SU-DHL-6 (cell line): ENCODE data around the gene VPS13A.

ENCODE experiments used
- H2AFZ ChIP-seq: fragments of 200-600 bp; sonication (generic); 2 replicates; pipeline ENCODE4 v1.6.1; 2014; ENCODE audit warnings: low read depth, mild to moderate bottlenecking, moderate library complexity, mixed read lengths, antibody characterized with exemption, low read length; ENCODE audit not compliant: severe bottlenecking
- H3F3A ChIP-seq: fragments of 200-600 bp; shearing (Covaris generic); 2 replicates; pipeline ENCODE4 v1.6.0; 2016; ENCODE audit warnings: antibody characterized with exemption, mild to moderate bottlenecking; ENCODE audit not compliant: insufficient read depth
- H3K27ac ChIP-seq: fragments of 200-600 bp; sonication (generic); 2 replicates; pipeline ENCODE4 v1.5.1; 2016; ENCODE audit warnings: low read depth, mild to moderate bottlenecking, low read length, moderate library complexity, mixed read lengths
- H3K27me3 ChIP-seq: fragments of 200-600 bp; sonication (generic), shearing (Covaris generic); 2 replicates; pipeline ENCODE4 v1.6.0; 2014; ENCODE audit warnings: mild to moderate bottlenecking, low read length
- H3K36me3 ChIP-seq: fragments of 200-600 bp; sonication (generic); 2 replicates; pipeline ENCODE4 v1.6.1; 2014; ENCODE audit warnings: mild to moderate bottlenecking, low read length, mixed read lengths
- H3K4me2 ChIP-seq: fragments of 300-600, 200-600 bp; shearing (Covaris generic), sonication (generic); 2 replicates; pipeline ENCODE4 v1.6.0; 2014; ENCODE audit warnings: low read length, low read depth, mild to moderate bottlenecking; ENCODE audit not compliant: poor library complexity, severe bottlenecking
- H3K4me3 ChIP-seq: fragments of 200-600 bp; sonication (generic); 2 replicates; pipeline ENCODE4 v1.5.1; 2014; ENCODE audit warnings: antibody characterized with exemption, low read length, mild to moderate bottlenecking, mixed read lengths; ENCODE audit not compliant: insufficient read depth, poor library complexity, severe bottlenecking
- H3K79me2 ChIP-seq: fragments of 200-600 bp; sonication (generic); 2 replicates; pipeline ENCODE4 v1.6.1; 2014; ENCODE audit warnings: mild to moderate bottlenecking, low read length, moderate library complexity; ENCODE audit not compliant: insufficient read depth
- H3K9ac ChIP-seq: fragments of 200-600 bp; sonication (generic); 2 replicates; pipeline ENCODE4 v1.7.0; 2014; ENCODE audit warnings: mild to moderate bottlenecking, low read length
- H3K9me2 ChIP-seq: fragments of 200-600 bp; sonication (generic); replicated peaks from 2 replicates; pipeline ENCODE4 v1.6.1; 2014; ENCODE audit warnings: low read length; ENCODE audit not compliant: insufficient read depth
- H3K9me3 ChIP-seq: fragments of 200-600 bp; sonication (generic); 2 replicates; pipeline ENCODE4 v1.6.1; 2014; ENCODE audit warnings: low read length, mixed read lengths; ENCODE audit not compliant: insufficient read depth
- H4K20me1 ChIP-seq: fragments of 200-600 bp; sonication (generic); 2 replicates; pipeline ENCODE4 v1.6.1; 2014; ENCODE audit warnings: low read depth, mild to moderate bottlenecking, antibody characterized with exemption, low read length, moderate library complexity, mixed read lengths
- EZH2phosphoT487 ChIP-seq: fragments of 200-600 bp; sonication (generic), shearing (Covaris generic); conservative IDR thresholded peaks from 2 replicates; pipeline ENCODE4 v1.6.1; 2018; ENCODE audit warnings: mild to moderate bottlenecking, antibody characterized with exemption, low read length, moderate library complexity, mixed read lengths
- TF ChIP-seq, protein P1 (sequence below): fragments of 200-600 bp; sonication (generic); IDR thresholded peaks from one replicate; pipeline ENCODE4 v1.5.1; 2017; ENCODE audit warnings: antibody characterized with exemption, mild to moderate bottlenecking, low read length, moderate library complexity; ENCODE audit not compliant: insufficient read depth, poor library complexity, severe bottlenecking

Gene VPS13A

DNA sequence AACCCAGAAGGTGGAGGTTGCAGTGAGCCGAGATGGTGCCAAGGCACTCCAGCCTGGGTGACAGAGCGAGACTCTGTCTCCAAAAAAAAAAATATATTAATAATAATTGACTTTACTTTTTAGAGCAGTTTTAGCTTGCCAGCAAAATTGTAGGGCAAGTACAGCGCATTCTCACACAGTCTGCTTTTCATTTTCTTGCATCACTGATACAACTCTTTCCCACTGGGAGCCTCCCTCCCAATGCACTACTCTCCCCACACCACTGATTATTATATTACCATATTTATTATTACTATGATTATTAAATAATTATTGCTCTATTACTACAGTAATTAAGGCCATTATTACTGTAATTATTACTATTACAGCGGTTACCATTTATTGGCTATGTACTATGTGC is 257.9 kb downstream of the VPS13A start:
- H3K4me2 ChIP-seq: no peak overlapping the region
- H3F3A ChIP-seq: no peaks in the 10 kb centered on the region
- H4K20me1 ChIP-seq: no peaks in the 10 kb centered on the region
- no peaks in the 10 kb centered on the region for H3K27me3 ChIP-seq
- no peaks in the 10 kb centered on the region for H3K36me3 ChIP-seq
- H3K9ac ChIP-seq: no peak overlapping the region
- H3K27ac ChIP-seq: no peak overlapping the region
- H3K9me2 ChIP-seq: no peaks in the 10 kb centered on the region
- no peaks in the 10 kb centered on the region for H3K9me3 ChIP-seq
- no peak overlapping the region for H3K4me3 ChIP-seq
- no peak overlapping the region for H2AFZ ChIP-seq
- H3K79me2 ChIP-seq: no peaks in the 10 kb centered on the region
- TF ChIP-seq, protein P1, sequence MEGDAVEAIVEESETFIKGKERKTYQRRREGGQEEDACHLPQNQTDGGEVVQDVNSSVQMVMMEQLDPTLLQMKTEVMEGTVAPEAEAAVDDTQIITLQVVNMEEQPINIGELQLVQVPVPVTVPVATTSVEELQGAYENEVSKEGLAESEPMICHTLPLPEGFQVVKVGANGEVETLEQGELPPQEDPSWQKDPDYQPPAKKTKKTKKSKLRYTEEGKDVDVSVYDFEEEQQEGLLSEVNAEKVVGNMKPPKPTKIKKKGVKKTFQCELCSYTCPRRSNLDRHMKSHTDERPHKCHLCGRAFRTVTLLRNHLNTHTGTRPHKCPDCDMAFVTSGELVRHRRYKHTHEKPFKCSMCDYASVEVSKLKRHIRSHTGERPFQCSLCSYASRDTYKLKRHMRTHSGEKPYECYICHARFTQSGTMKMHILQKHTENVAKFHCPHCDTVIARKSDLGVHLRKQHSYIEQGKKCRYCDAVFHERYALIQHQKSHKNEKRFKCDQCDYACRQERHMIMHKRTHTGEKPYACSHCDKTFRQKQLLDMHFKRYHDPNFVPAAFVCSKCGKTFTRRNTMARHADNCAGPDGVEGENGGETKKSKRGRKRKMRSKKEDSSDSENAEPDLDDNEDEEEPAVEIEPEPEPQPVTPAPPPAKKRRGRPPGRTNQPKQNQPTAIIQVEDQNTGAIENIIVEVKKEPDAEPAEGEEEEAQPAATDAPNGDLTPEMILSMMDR: no peak
- TF ChIP-seq EZH2phosphoT487: no peak

DNA sequence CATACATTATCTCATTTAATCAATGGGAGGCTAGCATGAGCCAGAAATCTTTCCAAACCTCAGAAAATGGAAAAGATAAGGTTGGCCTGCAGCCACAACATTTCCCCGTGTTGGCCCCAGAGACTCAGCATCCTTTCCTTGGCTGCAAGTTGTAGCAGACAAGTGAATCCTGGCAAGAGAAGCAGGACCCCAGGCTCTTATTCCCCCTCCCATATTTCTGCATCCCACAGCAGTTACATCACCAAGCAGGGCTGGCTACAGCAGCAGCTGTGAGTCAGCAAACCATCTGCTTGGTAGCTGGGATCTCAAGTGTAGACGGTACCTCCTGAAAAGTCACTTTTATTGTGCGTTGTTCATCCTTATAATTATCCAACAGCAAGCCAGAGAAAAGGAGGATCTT is 258.4 kb downstream of the VPS13A start:
- H4K20me1 ChIP-seq: no peaks in the 10 kb centered on the region
- H3K36me3 ChIP-seq: no peaks in the 10 kb centered on the region
- H3K79me2 ChIP-seq: no peaks in the 10 kb centered on the region
- TF ChIP-seq, protein P1: no peak
- TF ChIP-seq EZH2phosphoT487: no peak
- H3F3A ChIP-seq: no peaks in the 10 kb centered on the region
- H3K9me2 ChIP-seq: no peaks in the 10 kb centered on the region
- H3K27me3 ChIP-seq: no peaks in the 10 kb centered on the region
- no peaks in the 10 kb centered on the region for H3K9me3 ChIP-seq
- H3K4me2 ChIP-seq: no peak overlapping the region
- H3K4me3 ChIP-seq: no peak overlapping the region
- H3K27ac ChIP-seq: no peak overlapping the region
- no peak overlapping the region for H3K9ac ChIP-seq
- H2AFZ ChIP-seq: no peak overlapping the region

DNA sequence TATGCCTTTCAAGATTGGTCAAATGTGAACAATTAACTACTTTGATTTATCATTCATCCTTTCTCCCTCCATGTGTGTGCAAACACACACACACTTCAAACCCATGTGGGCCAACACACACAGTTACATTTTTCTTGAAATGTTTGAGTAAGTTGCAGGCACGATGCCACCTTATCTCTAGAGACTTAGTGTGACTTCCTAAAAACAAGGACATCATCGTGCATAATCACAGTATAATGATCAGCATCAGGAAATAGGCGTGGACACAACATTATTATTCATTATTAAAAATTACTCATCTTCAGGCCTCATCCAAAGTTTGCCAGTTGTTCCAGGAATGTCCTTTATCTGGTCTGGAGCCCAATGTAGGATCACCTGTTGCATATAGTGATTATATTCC is 261.3 kb downstream of the VPS13A start:
- Histone ChIP-seq H3K9me3 (no peaks in the 10 kb centered on the region), H2AFZ (no peak overlapping the region), H3K79me2 (no peaks in the 10 kb centered on the region), H3K4me2 (no peak overlapping the region), H3K27me3 (no peaks in the 10 kb centered on the region), H3K4me3 (no peak overlapping the region), H3K36me3 (no peaks in the 10 kb centered on the region), H4K20me1 (no peaks in the 10 kb centered on the region), H3K9ac (no peak overlapping the region), H3K9me2 (no peaks in the 10 kb centered on the region), H3F3A (no peaks in the 10 kb centered on the region), H3K27ac (no peak overlapping the region)
- no peak for TF ChIP-seq EZH2phosphoT487
- TF ChIP-seq, protein P1: no peak
